Activated T-cell treated with anti-CD3 and anti-CD28 coated beads, Interleukin-2, amount 50 U/mL, for 1 hour (primary cell): Measurements from ENCODE around the gene BBS2.
"Not testable (repeated sequence)": the region's sequence is repeated elsewhere in the genome, so short reads cannot be mapped to it uniquely, and the experiment has no call there.

Experiments
- DNase-seq: peaks from one replicate; pipeline ENCODE4 v3.0.0-alpha.2; 2020

The BBS2 gene

DNA sequence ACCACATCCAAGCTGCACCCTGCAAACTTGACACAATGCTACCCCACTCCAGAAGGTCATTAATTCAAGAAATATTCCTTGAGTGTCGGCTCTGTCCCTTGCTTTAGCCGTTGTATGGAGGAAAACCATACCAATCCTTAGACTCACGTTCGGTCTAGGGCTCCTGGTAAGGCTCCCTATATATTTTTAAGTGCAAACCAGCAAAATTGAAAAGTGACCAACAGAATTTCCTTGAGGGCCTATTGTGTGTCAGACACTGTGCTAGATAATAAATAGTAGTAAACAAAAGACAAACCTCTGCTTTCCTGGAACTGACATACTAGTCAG is 390 bp upstream of the BBS2 start:
- no peak for DNase-seq

DNA sequence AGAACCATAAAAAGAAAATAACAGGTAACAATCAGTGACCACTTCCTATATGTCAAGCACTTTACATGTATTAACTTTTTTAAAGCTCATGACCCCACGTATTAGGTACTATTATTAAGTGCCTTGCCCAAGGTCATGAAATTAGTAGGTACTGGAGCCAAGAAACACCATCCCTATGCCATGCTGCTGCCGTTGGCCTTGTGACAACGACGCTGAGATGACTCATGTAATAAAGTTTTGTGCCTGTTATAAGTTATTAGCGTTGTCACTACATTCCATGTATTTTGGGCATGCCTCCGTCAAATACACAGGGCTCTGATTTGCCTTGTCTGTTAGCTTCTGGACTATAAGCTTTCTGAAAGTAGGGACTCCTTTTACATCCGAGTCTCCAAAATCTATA is 1.4 kb downstream of the BBS2 start:
- DNase-seq: no peak

- DNase-seq: no peak
These were observed 2.6 kb downstream of the BBS2 start for GRCh38 chr16:56517206-56517605.

DNA sequence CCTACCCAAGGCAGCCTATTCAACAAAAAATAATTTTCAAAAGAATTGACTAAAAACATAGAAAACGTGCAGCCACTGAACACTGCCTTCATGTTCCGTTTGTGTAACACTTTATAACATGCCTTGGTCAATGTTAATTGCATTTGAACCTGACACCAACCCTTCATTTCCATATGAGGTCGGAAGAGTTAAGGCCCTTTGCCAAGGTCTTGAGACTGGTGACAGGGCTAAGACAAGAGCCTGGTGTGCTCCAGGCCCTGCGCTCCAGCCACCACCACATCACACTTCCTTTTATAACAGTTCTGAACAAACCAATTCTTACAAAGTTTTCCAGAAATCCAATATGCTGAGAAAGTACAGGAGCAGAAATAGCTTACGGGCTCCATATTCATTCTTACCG is 4.2 kb downstream of the BBS2 start:
- DNase-seq: no peak

DNA sequence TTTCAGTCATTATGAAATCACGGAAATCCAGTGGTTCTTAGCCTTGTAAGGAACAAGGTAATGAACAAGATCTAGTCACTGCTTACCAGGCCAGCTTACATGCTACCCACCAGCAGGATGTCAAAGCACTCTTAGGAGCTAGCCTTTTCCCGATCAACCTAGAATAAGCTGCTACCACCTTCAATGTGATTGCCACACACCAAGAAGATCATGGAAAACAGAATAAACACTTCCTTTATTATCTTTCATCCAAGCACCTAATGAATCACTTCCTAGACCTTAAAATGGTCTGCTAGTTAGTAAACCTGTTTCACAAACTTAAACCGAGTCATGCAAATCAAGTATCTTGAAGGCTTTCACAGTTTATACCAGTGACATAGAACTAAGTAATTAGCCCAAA is 5.0 kb downstream of the BBS2 start:
- DNase-seq: no peak

GRCh38 chr16:56513972-56514371 is 5.9 kb downstream of the BBS2 start:
- DNase-seq: peak; percentile 38

- no peak for DNase-seq
These were observed 6.7 kb downstream of the BBS2 start for GRCh38 chr16:56513091-56513490.

DNA sequence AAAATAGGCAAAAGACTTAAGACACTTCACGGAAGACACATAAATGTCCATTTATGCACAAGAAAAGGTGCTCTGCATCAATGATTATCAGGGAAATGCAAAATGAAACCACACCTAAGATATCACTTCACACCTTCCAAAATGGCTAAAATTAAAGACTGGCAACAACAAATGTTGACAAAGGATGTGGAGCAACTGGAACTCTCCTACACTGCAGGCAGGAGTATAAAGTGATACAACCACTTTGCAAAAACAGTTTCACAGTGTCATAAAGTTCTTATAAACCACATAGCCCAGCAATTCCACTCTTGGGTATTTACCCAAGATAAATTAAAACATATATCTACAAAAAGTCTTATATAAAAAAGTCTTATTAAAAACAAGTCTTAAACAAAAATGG is 7.8 kb downstream of the BBS2 start:
- no peak for DNase-seq

- no peak for DNase-seq
These were observed 9.3 kb downstream of the BBS2 start for GRCh38 chr16:56510544-56510943.

- DNase-seq: no peak
These were observed 12.9 kb downstream of the BBS2 start for GRCh38 chr16:56506941-56507340.

DNA sequence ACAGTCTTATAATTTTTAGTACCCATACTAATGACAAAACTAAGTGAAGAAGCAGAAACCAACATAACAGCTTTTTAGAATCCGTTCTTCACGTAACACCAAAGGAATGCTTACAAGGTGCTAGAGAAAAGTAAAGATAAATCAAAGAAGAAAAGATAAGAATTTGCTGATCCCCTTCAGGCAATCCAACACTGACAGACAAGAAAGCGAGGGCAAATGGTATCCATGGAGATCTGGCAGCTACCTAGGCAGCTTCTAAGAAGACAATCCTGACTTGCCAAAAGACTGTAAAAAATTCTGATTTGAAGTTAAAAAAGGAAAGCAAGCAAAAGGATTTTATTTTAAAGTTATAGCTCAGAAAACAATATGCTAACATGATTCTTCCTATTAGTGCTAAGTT is 14.6 kb downstream of the BBS2 start:
- no peak for DNase-seq

DNA sequence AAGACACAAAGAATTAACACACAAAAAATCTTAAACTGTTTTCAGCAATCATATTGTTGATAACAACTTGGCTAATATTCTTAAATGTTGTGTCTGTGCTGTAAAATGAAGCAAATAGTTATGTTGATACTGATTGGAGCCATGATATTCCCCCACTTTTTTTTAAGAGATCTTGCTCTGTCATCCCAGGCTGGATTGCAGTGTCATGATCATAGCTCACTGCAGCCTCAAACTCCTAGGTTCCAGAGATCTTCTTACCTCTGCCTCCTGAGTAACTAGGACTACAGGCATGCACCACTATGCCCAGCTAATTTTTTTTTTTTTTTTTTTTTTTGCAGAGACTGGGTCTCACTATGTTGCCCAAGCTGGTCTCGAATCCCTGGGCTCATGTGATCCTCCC is 26.0 kb downstream of the BBS2 start:
- DNase-seq: no peak

GRCh38 chr16:56493126-56493525 is 26.7 kb downstream of the BBS2 start:
- no peak for DNase-seq

- DNase-seq: no peak
These were observed 28.1 kb downstream of the BBS2 start for GRCh38 chr16:56491657-56492261.

- DNase-seq: not testable (repeated sequence)
These were observed 31.0 kb downstream of the BBS2 start for GRCh38 chr16:56488868-56489267.

- DNase-seq: no peak
These were observed 31.8 kb downstream of the BBS2 start for GRCh38 chr16:56488035-56488434.

GRCh38 chr16:56483394-56483793 is 36.4 kb downstream of the BBS2 start:
- DNase-seq: no peak

DNA sequence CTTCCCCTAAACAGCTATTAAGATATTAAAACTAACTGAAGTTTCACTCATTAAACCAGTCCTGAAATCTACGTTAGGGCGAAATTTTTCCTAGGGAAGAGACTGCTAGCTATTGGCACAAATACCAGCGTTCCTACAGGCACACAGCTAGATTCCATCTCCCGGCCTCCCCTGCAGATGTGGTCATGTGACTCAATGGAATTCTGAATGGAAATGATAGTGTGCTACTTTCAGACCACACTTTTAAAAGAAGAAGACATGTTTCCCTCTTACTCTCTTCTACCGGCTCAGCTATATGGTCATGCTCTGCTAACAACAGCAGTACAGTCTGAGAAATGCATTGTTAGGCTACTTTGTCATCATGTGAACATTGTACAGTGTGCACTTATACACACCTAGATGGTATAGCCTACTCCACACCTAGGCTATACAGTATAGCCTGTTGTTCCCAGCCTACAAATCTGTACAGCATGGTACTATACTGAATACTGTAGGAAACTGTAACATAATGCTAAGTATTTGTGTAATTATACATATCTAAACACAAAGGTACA is 37.1 kb downstream of the BBS2 start:
- no peak for DNase-seq

DNA sequence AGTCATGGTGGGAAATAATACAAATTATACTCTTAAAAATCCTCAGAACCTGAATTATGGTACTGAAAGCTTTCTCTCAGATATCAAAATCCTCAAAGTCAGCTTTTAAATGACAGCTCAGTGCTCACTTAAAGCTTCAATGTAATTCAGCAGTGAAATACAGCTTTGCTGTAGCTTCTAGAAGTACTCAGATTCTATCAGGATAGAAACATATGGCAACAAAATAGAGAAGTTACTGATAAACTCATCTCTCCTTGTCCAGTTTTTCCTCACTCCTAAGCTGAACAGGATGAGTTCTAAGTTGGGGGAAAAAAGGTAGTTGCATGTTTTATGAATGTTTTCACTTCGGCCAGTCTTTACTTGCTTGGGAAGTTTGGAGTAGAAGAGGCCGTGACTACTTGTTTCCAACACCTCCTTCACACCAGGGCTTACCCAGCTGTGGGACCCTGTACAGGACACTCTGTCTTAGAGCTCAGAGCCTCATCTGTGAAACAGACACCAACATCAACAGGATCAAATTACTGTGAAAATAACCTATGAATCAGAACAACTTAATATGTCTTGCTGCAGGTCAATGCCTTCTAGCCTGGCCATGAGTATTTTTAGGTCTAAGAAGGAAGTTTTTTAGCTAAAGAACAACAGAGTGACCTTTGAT is 38.2 kb downstream of the BBS2 start:
- DNase-seq: no peak

GRCh38 chr16:56480776-56481467 is 38.9 kb downstream of the BBS2 start:
- no peak for DNase-seq

DNA sequence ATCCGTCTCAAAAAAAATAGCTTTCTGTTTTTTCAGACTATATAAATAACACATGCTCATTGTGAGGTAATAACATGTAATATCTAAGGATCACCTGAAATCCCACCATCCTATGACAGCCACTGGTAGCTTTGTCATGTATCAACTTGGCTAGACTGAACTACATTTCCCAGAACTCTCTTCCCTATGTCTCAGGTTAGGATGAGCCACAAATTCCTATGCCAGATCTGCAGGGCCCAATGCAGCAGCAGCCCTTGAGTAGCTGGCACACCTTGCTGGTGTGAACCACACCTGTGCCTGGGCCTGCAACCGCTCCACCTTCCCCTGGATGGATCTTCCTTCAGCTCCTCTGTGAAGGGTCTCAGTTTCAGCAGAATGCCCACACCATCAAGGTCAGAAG is 40.4 kb downstream of the BBS2 start:
- DNase-seq: no peak

GRCh38 chr16:56478281-56479049 is 41.4 kb downstream of the BBS2 start:
- DNase-seq: no peak

GRCh38 chr16:56477096-56477878 is 42.5 kb downstream of the BBS2 start:
- no peak for DNase-seq
